ENCODE results near the gene DOK7.
"Not testable (repeated sequence)": the region's sequence is repeated elsewhere in the genome, so short reads cannot be mapped to it uniquely, and the experiment has no call there.

Gene DOK7

GRCh38 chr4:3533423-3533820 is 70.3 kb downstream of the DOK7 start:
- no peak for DNase-seq (ENCODE audit: low read depth)

GRCh38 chr4:3535812-3536211 is 72.7 kb downstream of the DOK7 start:
- DNase-seq (ENCODE audit: low read depth) = not testable (repeated sequence)

- DNase-seq (ENCODE audit: low read depth) = not testable (repeated sequence)
Measured at GRCh38 chr4:3538906-3539305, 75.8 kb downstream of the DOK7 start.

- not testable (repeated sequence) for DNase-seq (ENCODE audit: low read depth)
Measured at GRCh38 chr4:3543415-3543814, 80.3 kb downstream of the DOK7 start.

All from amniotic epithelial cell (primary cell).